Uterus (tissue), 4 donors: ENCODE measurements around the gene WDTC1. TPM values are rescaled to one million over a fixed set of nuclear protein-coding genes. Genes with fewer than 3 reads are reported as not detected.

ENCODE experiments used
- DNase-seq, 2 donors: peaks; one replicate each; pipeline ENCODE4 v3.0.0-alpha.2; 2019 to 2020
- H3K27ac ChIP-seq, 2 donors: fragments of 200-600 bp; sonication (generic); 1 replicate in 1 of 2; 2 replicates in 1 of 2; pipeline ENCODE4 v1.5.1; 2016 to 2018
- H3K27me3 ChIP-seq, 2 donors: fragments of 200-600 bp; sonication (generic); one replicate each; pipeline ENCODE4 v1.5.1; 2018 to 2019; ENCODE audit warnings: control low read depth in 1 of 2
- H3K36me3 ChIP-seq, 2 donors: fragments of 200-600 bp; sonication (generic); one replicate each; pipeline ENCODE4 v1.5.1; 2019; ENCODE audit warnings: control low read depth in 1 of 2
- H3K4me1 ChIP-seq, 2 donors: fragments of 200-600 bp; sonication (generic); one replicate each; pipeline ENCODE4 v1.5.1; 2018 to 2019; ENCODE audit warnings: control low read depth in 1 of 2
- H3K4me3 ChIP-seq, 2 donors: fragments of 200-600 bp; sonication (generic); 1 replicate in 1 of 2; 2 replicates in 1 of 2; pipeline ENCODE4 v1.5.1; 2018 to 2019; ENCODE audit warnings: mild to moderate bottlenecking in 1 of 2
- H3K9me3 ChIP-seq, 2 donors: fragments of 200-600 bp; sonication (generic); one replicate each; pipeline ENCODE4 v1.5.1; 2019; ENCODE audit warnings: control low read depth in 1 of 2
- POLR2A ChIP-seq, 2 donors: fragments of 450-650 bp; IDR thresholded peaks; one replicate each; pipeline ENCODE4 v1.6.1; 2016; ENCODE audit warnings: antibody characterized with exemption in 2 of 2, mild to moderate bottlenecking in 1 of 2, moderate library complexity in 1 of 2
- intact Hi-C: fragments of 100-400 bp; cut with DNase I; formaldehyde crosslinking; loops from one replicate; pipeline ENCODE4 v1.15.1; 2023; ENCODE audit warnings: low total_unique reads
- total RNA-seq, 4 donors: library from RNA; depleted of rRNA in 3 of 4; stranded (reverse); fragments of >200 nt in 3 of 4; gene quantifications; one replicate each; pipeline versions ENCODE4 v1.1.0 to v1.2.4, GENCODE V29; 2014 to 2023
- TF ChIP-seq, protein P1 (sequence below), 4 experiments: fragments of 200-600 bp in 2 of 4; fragments of 450-650 bp in 2 of 4; sonication (generic) in 2 of 4; IDR thresholded peaks; one replicate each; pipeline ENCODE4 v1.5.1; 2016 to 2019; ENCODE audit warnings: antibody characterized with exemption in 4 of 4, mild to moderate bottlenecking in 2 of 4, moderate library complexity in 1 of 4
- donor health status: DM: yes; HTN: yes; CAD: no.

The WDTC1 gene
- total RNA-seq, 4 donors from 2014 or later = 5.6 to 45.8 (median 34.2) TPM

DNA sequence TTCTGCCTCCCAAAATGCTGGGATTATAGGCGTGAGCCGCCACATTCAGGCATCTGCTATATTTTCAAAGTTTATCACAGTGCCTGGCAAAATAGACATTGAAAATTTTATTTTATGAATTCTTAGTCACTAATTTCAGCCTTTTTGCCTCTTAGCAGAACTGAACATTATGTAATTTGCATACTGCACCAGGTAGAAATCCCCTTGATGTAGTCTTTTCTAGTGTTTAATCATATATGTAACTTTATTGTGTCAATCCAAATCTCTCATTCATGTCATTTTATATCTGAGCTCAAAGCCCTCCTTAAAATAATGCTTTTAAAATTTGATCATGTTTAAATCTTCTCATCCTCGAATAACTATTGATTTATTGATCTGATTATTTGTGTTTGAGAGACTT is 19.2 kb downstream of the WDTC1 start:
- no peak for DNase-seq
- TF ChIP-seq, protein P1, sequence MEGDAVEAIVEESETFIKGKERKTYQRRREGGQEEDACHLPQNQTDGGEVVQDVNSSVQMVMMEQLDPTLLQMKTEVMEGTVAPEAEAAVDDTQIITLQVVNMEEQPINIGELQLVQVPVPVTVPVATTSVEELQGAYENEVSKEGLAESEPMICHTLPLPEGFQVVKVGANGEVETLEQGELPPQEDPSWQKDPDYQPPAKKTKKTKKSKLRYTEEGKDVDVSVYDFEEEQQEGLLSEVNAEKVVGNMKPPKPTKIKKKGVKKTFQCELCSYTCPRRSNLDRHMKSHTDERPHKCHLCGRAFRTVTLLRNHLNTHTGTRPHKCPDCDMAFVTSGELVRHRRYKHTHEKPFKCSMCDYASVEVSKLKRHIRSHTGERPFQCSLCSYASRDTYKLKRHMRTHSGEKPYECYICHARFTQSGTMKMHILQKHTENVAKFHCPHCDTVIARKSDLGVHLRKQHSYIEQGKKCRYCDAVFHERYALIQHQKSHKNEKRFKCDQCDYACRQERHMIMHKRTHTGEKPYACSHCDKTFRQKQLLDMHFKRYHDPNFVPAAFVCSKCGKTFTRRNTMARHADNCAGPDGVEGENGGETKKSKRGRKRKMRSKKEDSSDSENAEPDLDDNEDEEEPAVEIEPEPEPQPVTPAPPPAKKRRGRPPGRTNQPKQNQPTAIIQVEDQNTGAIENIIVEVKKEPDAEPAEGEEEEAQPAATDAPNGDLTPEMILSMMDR (IDR thresholded peaks at IDR 0.05) = no peak
- TF ChIP-seq POLR2A (IDR thresholded peaks at IDR 0.05) = no peak
- no peaks in the 10 kb centered on the region for H3K36me3 ChIP-seq

DNA sequence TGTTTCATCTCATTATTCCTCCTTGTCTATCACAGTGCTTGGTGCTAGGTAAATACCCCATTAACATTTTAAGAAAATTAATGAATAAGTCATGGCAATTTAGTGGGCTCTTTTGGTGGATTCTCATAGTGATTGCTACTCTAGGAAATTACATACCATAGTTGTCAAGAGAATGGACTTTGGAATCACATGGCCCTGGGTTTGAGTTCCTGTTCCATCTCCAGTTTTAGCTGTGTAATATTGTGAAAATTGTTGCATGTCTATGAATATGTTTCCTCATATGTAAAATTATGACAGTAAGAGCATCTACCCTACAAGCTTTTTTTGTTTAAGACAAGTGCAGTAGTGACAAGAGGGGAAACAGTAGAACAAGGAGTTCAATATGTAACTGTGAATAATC is 20.7 kb downstream of the WDTC1 start:
- DNase-seq = no peak
- Histone ChIP-seq H3K4me1 (no peaks in the 10 kb centered on the region), H3K27me3 (no peaks in the 10 kb centered on the region), H3K4me3 (no peak overlapping the region), H3K36me3 (no peaks in the 10 kb centered on the region), H3K9me3 (no peaks in the 10 kb centered on the region), H3K27ac (no peak overlapping the region)
- intact Hi-C loops = no loop called here
- no peak for TF ChIP-seq POLR2A (IDR thresholded peaks at IDR 0.05)
- TF ChIP-seq, protein P1 (IDR thresholded peaks at IDR 0.05) = no peak

More for the DNA sequence above, 19.2 kb downstream of the WDTC1 start:
- no peaks in the 10 kb centered on the region for H3K27me3 ChIP-seq
- no peaks in the 10 kb centered on the region for H3K9me3 ChIP-seq
- intact Hi-C loops = no loop called here
- no peak overlapping the region for H3K4me3 ChIP-seq
- H3K4me1 ChIP-seq = no peaks in the 10 kb centered on the region
- H3K27ac ChIP-seq = no peak overlapping the region

DNA sequence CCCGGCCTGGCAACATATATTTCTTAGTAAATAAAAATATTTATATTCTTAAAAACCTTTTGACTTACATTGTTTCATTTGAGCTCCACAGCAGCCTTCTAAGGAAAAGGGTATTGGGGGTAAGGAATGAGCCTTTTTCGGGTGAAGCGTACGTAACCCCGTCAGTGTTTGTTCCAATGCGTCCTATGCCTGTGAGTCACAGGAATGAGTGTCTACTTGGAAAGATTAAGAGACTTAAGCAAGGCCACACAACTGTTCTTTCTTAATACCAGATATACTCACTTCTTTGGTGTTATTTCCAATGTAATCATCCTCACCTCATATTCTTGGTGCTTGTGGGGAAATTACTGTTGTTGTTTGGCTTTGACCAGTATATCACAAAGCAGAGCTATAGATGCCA is 22.7 kb downstream of the WDTC1 start:
- intact Hi-C loops = no loop called here
- no peak overlapping the region for H3K4me3 ChIP-seq
- TF ChIP-seq, protein P1 (IDR thresholded peaks at IDR 0.05) = no peak
- TF ChIP-seq POLR2A (IDR thresholded peaks at IDR 0.05) = no peak
- no peaks in the 10 kb centered on the region for H3K9me3 ChIP-seq
- H3K4me1 ChIP-seq = no peaks in the 10 kb centered on the region
- no peaks in the 10 kb centered on the region for H3K27me3 ChIP-seq
- no peak overlapping the region for H3K27ac ChIP-seq
- no peaks in the 10 kb centered on the region for H3K36me3 ChIP-seq
- no peak for DNase-seq

DNA sequence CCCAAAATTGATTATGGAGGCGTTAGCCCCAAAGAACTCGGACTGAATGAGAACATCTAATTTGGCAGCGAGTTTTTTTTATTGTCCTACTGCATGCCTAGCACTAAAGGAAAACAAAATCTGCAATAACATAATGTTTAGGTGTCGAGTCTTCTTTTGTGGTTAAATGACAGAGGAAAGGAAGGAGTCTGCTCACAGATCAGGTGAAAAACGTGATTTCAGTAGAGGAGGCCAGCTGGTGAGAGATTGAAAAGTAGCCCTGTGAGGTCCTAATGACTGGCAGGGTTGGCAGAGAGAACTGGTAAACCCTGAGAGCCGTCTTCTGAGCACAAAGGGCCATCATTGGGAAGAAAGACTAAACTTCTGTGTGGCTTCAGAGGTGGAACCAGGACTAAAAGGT is 24.2 kb downstream of the WDTC1 start:
- no peak overlapping the region for H3K27ac ChIP-seq
- TF ChIP-seq, protein P1 (IDR thresholded peaks at IDR 0.05) = no peak
- no peak for TF ChIP-seq POLR2A (IDR thresholded peaks at IDR 0.05)
- no peaks in the 10 kb centered on the region for H3K27me3 ChIP-seq
- no peak for DNase-seq
- H3K4me1 ChIP-seq = no peaks in the 10 kb centered on the region
- no peaks in the 10 kb centered on the region for H3K36me3 ChIP-seq
- H3K9me3 ChIP-seq = no peaks in the 10 kb centered on the region
- intact Hi-C loops = no loop called here
- H3K4me3 ChIP-seq = no peak overlapping the region

DNA sequence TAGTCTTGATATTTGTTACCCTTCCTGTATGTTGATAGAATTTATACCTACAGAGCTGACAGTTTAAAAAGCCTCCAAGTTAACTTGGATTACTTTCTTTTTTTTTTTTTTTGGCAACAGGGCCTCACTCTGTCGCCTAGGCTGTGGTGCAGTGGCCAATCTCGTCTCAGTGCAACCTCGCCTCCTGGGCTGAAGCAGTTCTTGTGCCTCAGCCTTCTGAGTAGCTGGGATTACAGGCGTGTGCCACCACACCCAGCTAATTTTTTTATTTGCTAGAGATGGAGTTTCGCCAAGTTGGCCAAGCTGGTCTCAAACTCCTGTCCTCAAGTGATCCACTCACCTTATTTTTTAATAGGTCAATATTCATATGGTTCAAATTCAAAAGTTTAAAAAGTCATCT is 32.7 kb downstream of the WDTC1 start:
- Histone ChIP-seq H3K4me1 (no peaks in the 10 kb centered on the region), H3K9me3 (no peaks in the 10 kb centered on the region), H3K27me3 (no peaks in the 10 kb centered on the region), H3K36me3 (no peaks in the 10 kb centered on the region), H3K4me3 (no peak overlapping the region), H3K27ac (no peak overlapping the region)
- DNase-seq = no peak
- intact Hi-C loops = no loop called here
- no peak for TF ChIP-seq POLR2A (IDR thresholded peaks at IDR 0.05)

DNA sequence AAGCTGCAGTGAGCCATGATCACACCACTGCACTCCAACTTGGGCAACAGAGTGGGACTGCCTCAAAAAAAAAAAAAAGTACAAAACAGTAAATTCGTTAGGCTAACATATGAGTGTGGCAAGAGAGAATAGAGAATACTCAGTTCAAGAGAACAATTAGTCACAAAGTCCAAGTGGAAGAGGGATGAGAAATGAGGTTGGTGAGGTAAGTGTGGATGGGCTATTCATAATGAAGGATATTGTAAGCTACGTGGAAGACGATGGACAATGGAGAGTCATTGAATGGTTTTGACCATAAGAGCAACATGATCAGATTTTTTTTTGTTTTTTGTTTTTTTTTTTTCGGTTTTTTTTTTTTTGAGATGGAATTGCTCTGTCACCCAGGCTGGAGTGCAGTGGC is 34.8 kb downstream of the WDTC1 start:
- H3K36me3 ChIP-seq = no peaks in the 10 kb centered on the region
- intact Hi-C loops = no loop called here
- H3K27ac ChIP-seq = no peak overlapping the region
- no peak overlapping the region for H3K4me3 ChIP-seq
- DNase-seq = no peak
- H3K27me3 ChIP-seq = no peaks in the 10 kb centered on the region
- no peaks in the 10 kb centered on the region for H3K9me3 ChIP-seq
- no peaks in the 10 kb centered on the region for H3K4me1 ChIP-seq
- TF ChIP-seq, protein P1 (IDR thresholded peaks at IDR 0.05) = no peak
